Stimulated activated naive CD4-positive, alpha-beta T cell treated with Interleukin-2 at 50 U/mL for 16 hours (primary cell): Measurements from ENCODE around the gene CUTC.
"Not testable (repeated sequence)": the region's sequence is repeated elsewhere in the genome, so short reads cannot be mapped to it uniquely, and the experiment has no call there.

ENCODE experiments used
- DNase-seq: peaks from one replicate; lab custom pipeline; 2025; lab: John Stamatoyannopoulos, UW

CUTC gene

GRCh38 chr10:99732033-99732842 lies at the start of gene CUTC, which contains the start of gene COX15:
Gene CUTC (plus strand): TSS chr10:99732234. CDS start chr10:99732349, 115 bp downstream.
Gene COX15 (minus strand): TSS chr10:99732127. CDS start chr10:99732049, 78 bp downstream.
- peak; percentile 92 for DNase-seq

GRCh38 chr10:99682752-99683151 lies 49.3 kb upstream of the CUTC start:
- no peak for DNase-seq

GRCh38 chr10:99685597-99685967 lies 46.5 kb upstream of the CUTC start:
- DNase-seq, result no peak

DNA sequence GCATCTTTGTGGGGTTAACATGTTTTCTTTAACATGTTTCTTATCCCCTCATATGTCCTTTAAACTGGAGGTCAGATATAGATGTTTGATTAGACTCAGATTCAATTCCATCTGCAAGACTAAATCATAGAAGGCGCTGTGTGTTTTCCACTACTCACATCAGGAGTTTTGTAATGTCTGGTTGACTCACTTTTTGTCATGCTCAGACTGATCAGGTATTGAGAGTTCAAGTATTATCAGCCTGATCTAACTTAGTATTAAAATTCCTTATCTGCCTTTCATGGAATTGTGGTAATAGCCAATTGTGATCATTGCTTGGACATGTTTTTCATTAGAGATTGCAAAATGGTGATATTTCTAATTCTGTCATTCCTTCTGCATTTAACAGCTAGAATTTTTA lies 42.6 kb upstream of the CUTC start:
- DNase-seq, result no peak

GRCh38 chr10:99693933-99694583 lies 38.0 kb upstream of the CUTC start:
- no peak for DNase-seq

DNA sequence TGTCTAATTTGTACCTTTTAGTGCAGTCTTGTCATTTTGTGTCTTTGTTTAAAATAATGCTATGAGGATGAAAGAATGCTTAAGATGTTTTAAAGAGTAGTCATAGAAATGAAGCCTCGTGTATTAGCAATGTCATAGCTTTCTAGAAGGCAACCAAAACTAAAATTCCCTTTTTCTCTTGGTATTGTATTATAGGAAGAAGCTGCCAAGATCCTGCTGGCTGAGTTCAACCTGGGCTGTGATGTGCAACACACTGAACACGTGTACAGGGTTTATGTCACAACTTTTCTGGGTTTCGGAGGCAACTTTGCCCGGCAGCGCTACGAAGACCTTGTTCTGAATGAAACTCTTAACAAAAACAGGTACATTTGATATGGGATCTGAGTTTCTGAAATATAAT lies 36.3 kb upstream of the CUTC start:
- DNase-seq, result no peak

DNA sequence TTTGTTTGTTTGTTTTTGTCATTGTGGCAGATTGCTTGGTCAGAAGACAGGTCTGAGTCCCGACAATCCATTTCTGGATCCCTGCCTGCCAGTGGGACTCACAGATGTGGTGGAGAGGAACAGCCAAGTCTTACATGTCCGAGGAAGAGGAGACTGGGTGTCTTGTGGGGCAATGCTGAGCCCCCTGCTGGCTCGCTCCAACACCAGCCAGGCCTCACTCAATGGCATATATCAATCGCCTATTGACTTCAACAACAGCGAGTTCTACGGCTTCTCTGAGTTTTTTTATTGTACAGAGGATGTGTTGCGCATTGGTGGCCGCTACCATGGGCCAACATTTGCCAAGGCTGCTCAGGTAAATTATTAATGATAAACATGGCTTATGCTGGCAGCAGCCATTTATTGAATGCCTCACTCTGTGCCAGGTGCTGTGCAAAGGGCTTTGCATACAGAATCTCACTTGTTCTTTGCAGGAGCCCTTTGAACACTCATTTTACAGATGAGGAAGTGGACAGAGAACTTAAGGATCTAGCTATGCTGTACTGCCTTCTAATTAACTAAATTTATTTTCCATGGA lies 33.4 kb upstream of the CUTC start:
- no peak for DNase-seq

DNA sequence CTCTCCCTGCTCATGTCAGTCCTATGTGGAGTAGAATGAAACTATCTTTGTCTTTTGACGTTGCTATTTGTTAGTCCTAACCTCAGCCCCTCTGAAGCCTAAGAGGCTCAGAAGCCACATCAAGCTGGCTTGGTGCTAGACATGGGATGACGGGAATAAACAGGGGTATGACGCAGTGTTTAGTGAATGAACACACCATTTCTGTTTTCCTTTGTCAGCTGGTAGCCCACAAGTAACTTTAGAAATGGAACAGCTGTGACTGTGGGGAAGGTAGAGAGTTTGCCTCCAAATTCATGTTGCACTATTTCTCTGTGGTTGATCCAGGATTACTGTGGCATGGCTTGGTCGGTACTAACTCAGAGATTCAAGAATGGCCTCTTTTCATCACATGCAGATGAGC lies 31.4 kb upstream of the CUTC start:
- DNase-seq, result no peak

GRCh38 chr10:99708428-99709012 lies 23.5 kb upstream of the CUTC start:
- DNase-seq, result no peak

DNA sequence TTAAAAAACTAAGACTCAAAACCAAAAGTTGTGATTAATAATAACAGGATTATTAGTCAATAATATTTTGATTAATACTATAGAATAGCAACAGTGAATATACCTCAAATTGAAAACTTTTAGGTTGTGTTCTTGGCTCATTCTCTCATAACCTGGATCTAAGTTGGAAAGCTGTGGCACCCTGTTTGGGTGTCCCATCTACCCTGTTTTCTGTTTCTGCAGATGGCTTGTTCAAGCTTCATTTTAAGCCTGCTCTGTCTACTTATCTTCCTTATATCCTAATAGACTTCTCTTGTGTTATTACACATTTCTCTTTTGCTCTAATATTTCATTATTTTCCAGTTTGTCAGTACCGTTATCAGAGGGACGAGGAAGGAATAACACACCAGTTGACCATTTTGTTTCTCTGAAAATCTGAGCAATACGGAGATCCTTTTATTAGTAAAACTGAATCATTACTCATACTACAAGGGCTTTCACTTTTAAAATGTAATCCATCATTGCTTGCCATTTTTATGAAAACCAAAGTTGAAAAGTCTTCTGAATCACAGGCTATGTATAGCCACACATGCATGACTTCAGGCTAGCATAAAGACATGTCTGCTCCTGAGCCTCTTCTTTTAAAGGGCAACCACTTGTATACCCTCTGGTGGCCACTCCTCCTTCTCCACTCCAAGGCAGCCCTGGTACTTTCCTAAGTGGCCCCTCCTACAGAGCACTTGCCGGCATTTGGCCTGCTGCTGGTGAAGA lies 22.4 kb upstream of the CUTC start:
- DNase-seq, result no peak

DNA sequence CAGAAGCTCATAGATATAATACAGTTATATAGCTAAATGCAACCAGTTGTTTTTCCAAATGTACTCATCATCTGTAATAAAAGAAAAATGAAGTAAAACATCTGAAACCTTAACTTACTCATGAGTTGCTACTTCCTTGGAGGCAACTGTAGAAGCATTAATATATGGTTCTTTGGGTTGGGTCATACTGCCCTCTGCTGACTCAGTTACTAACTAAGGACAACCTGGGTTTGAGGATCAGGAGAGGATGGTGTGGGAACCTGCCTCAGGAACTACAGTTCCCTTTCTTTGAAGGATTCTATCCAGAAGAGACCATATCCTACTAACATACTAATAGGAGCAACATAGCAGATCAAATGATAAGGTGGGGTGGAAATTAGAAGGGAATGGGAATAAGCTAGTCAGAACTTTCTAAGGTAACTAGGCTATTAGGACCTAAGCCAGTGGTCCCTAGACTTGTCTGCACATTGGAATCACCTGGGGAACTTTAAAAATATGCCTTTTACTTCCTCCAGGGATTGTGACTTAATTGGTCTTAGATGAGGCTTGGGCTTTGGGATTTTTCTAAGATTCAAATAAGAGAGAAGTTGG lies 20.8 kb upstream of the CUTC start:
- DNase-seq, result no peak

GRCh38 chr10:99714446-99714845 lies 17.6 kb upstream of the CUTC start:
- no peak for DNase-seq

GRCh38 chr10:99720387-99720786 lies 11.6 kb upstream of the CUTC start:
- DNase-seq, result no peak

DNA sequence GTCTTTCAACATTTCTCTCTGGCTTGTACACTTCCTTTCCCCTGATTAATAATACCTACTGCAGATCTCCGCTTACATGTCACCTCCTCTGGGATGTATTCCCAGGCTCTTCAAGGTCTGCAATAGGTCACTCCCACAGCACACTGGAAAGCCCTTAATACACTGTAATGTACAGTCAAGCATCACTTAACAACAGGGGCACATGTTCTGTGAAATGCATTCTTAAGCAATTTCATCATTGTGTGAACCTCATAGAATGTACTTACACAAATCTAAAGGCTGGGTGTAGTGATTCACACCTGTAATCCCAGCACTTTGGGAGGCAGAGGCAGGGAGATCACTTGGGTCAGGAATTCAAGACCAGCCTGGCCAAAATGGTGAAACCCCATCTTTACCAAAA lies 2.0 kb upstream of the CUTC start:
- no peak for DNase-seq

- DNase-seq, result no peak
Observed at GRCh38 chr10:99731306-99732032, 565 bp upstream of the CUTC start.

GRCh38 chr10:99733366-99733765 lies 1.3 kb downstream of the CUTC start:
- no peak for DNase-seq

GRCh38 chr10:99734111-99734510 lies 2.1 kb downstream of the CUTC start:
- not testable (repeated sequence) for DNase-seq

GRCh38 chr10:99740260-99740659 lies 8.2 kb downstream of the CUTC start:
- DNase-seq, result no peak

DNA sequence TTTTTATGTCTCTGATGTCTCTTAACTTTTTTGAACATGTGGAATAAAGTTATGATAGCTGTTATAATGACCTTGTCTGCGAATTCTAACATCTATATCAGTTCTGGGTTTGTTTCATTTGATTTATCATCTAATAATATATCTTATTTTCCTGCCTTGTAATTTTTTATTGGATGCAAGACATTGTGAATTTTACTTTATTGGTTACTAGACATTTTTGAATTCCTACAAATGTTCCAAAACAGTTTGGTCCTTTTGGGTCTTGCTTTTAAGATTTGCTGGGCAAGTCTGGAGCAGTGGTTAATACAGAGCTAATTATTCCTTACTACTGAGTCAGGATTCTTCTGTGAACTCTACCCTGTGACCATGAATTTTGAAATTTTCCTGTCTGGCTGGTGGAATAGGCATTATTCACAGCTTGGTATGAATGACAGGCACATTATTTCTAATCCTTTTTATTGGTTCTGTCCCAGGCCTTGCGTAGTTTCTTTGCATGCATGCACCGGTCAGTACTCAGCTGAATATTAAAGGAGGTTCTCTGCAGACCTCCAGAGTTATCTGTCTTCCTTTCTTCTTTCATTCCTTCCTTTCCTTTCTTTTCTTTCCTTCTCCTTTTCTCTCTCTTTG lies 9.0 kb downstream of the CUTC start:
- DNase-seq, result no peak

- no peak for DNase-seq
Observed at GRCh38 chr10:99742254-99742653, 10.2 kb downstream of the CUTC start.

GRCh38 chr10:99742701-99743100 lies 10.7 kb downstream of the CUTC start:
- DNase-seq, result no peak
